SK-N-SH (cell line): ENCODE measurements around the gene CSRNP3. TPM values are rescaled to one million over a fixed set of nuclear protein-coding genes. Genes with fewer than 3 reads are reported as not detected.

Experiments used
- CTCF ChIA-PET: fragments of 300-600, 350-600 bp; formaldehyde crosslinking; extraction: SDS; loops from one replicate; lab custom pipeline; 2021; lab: Yijun Ruan, JAX
- POLR2A ChIA-PET: fragments of 350-600 bp; sonication (Branson Sonifier 250); formaldehyde crosslinking; extraction: SDS; loops from one replicate; lab custom pipeline; 2020; ENCODE audit warnings: antibody characterized with exemption, inconsistent platforms; lab: Yijun Ruan, JAX
- DNase-seq: peaks from one replicate; pipeline ENCODE4 v3.0.0; 2012
- H2AFZ ChIP-seq: fragments of 200-600 bp; sonication (generic); 2 replicates; pipeline ENCODE4 v1.8.1; 2016; ENCODE audit warnings: antibody characterized with exemption, mild to moderate bottlenecking, low read depth
- H3F3A ChIP-seq: fragments of 200-600 bp; sonication (generic); replicated peaks from 2 replicates; pipeline ENCODE3; 2016; ENCODE audit warnings: antibody characterized with exemption, mild to moderate bottlenecking; ENCODE audit not compliant: insufficient read depth
- H3K27ac ChIP-seq, 2 experiments: fragments of 200-500 bp in 1 of 2; fragments of 200-600 bp in 1 of 2; sonication (Bioruptor generic) in 1 of 2; sonication (generic), shearing (Covaris generic) in 1 of 2; 2 replicates each; pipeline versions ENCODE4 v1.5.1 to v1.6.1; 2014 to 2016; ENCODE audit warnings: low read depth in 2 of 2, inconsistent platforms in 1 of 2, low read length in 1 of 2, mild to moderate bottlenecking in 1 of 2, mixed read lengths in 1 of 2
- H3K27me3 ChIP-seq: fragments of 200-600 bp; sonication (generic), shearing (Covaris generic); 2 replicates; pipeline ENCODE4 v1.6.1; 2016; ENCODE audit warnings: mixed run types; ENCODE audit not compliant: insufficient read depth
- H3K36me3 ChIP-seq, 2 experiments: fragments of 200-500 bp in 1 of 2; fragments of 200-600 bp in 1 of 2; sonication (Bioruptor generic) in 1 of 2; sonication (generic) in 1 of 2; replicated peaks in 1 of 2; 2 replicates each; pipeline versions ENCODE3 to v1.5.1; 2014 to 2016; ENCODE audit warnings: low read length in 1 of 2, mild to moderate bottlenecking in 1 of 2; ENCODE audit not compliant: insufficient read depth in 2 of 2, control insufficient read depth in 1 of 2
- H3K4me1 ChIP-seq, 2 experiments: fragments of 200-500 bp in 1 of 2; fragments of 200-600 bp in 1 of 2; sonication (Bioruptor generic) in 1 of 2; sonication (generic), shearing (Covaris generic) in 1 of 2; 2 replicates each; pipeline versions ENCODE4 v1.5.1 to v1.6.1; 2014 to 2016; ENCODE audit warnings: low read depth in 1 of 2, low read length in 1 of 2, mixed run types in 1 of 2; ENCODE audit not compliant: insufficient read depth in 2 of 2, control insufficient read depth in 1 of 2
- H3K4me2 ChIP-seq: fragments of 200-600 bp; sonication (generic), shearing (Covaris generic); 2 replicates; pipeline ENCODE4 v1.6.1; 2017; ENCODE audit warnings: mixed run types
- H3K4me3 ChIP-seq, 2 experiments: fragments of 200-500 bp in 1 of 2; fragments of 200-600 bp in 1 of 2; sonication (Bioruptor generic) in 1 of 2; sonication (generic), shearing (Covaris generic) in 1 of 2; 2 replicates each; pipeline versions ENCODE4 v1.5.1 to v1.8.1; 2014 to 2016; ENCODE audit warnings: low read depth in 2 of 2, inconsistent platforms in 1 of 2, low read length in 1 of 2, mild to moderate bottlenecking in 1 of 2, mixed read lengths in 1 of 2, moderate library complexity in 1 of 2
- H3K79me2 ChIP-seq: fragments of 200-600 bp; sonication (generic); 2 replicates; pipeline ENCODE4 v1.8.1; 2017; ENCODE audit warnings: mild to moderate bottlenecking; ENCODE audit not compliant: insufficient read depth
- H3K9ac ChIP-seq: fragments of 200-600 bp; sonication (generic); 2 replicates; pipeline ENCODE4 v1.6.1; 2017; ENCODE audit warnings: mixed run types
- H3K9me2 ChIP-seq: fragments of 200-600 bp; sonication (generic); 2 replicates; pipeline ENCODE4 v1.6.1; 2017; ENCODE audit warnings: mixed run types
- H3K9me3 ChIP-seq: fragments of 200-600 bp; sonication (generic); 2 replicates; pipeline ENCODE4 v1.6.1; 2017; ENCODE audit warnings: mixed run types, mild to moderate bottlenecking, moderate library complexity
- H4K20me1 ChIP-seq: fragments of 200-600 bp; sonication (generic); 2 replicates; pipeline ENCODE4 v1.6.1; 2017; ENCODE audit warnings: mild to moderate bottlenecking, mixed run types; ENCODE audit not compliant: insufficient read depth
- CHD2 ChIP-seq: fragments of 150-350 bp; IDR thresholded peaks from 2 replicates; pipeline ENCODE4 v1.6.1; 2018; ENCODE audit warnings: low read length; ENCODE audit not compliant: partially characterized antibody
- EP300 ChIP-seq, 2 experiments: IDR thresholded peaks; 2 replicates each; pipeline versions ENCODE4 v1.4.0 to v1.6.1; 2012; ENCODE audit warnings: borderline replicate concordance in 1 of 2, low read depth in 1 of 2, low read length in 1 of 2
- EZH2phosphoT487 ChIP-seq: fragments of 200-600 bp; sonication (generic); IDR thresholded peaks from 2 replicates; pipeline ENCODE4 v1.6.1; 2017; ENCODE audit warnings: low read depth, mixed run types, mild to moderate bottlenecking, antibody characterized with exemption, moderate library complexity, borderline replicate concordance
- FOSL2 ChIP-seq: IDR thresholded peaks from 2 replicates; pipeline ENCODE4 v1.4.0; 2012; ENCODE audit warnings: low read depth, mild to moderate bottlenecking, moderate library complexity, borderline replicate concordance
- GABPA ChIP-seq: IDR thresholded peaks from 2 replicates; pipeline ENCODE4 v1.4.0; 2012; ENCODE audit warnings: low read depth, mild to moderate bottlenecking
- RFX5 ChIP-seq: IDR thresholded peaks from 2 replicates; pipeline ENCODE4 v1.6.1; 2012; ENCODE audit warnings: mild to moderate bottlenecking, improper control_type of control experiment, low read length
- RXRA ChIP-seq: IDR thresholded peaks from 2 replicates; pipeline ENCODE4 v1.4.0; 2012; ENCODE audit warnings: low read depth, mild to moderate bottlenecking, borderline replicate concordance
- TCF12 ChIP-seq: IDR thresholded peaks from 2 replicates; pipeline ENCODE4 v1.4.0; 2012
- TEAD4 ChIP-seq: IDR thresholded peaks from 2 replicates; pipeline ENCODE4 v1.4.0; 2012; ENCODE audit warnings: mild to moderate bottlenecking, borderline replicate concordance; ENCODE audit not compliant: insufficient read depth
- ZBTB33 ChIP-seq: IDR thresholded peaks from 2 replicates; pipeline ENCODE4 v1.4.0; 2012; ENCODE audit warnings: low read depth, borderline replicate concordance
- WGBS: methylation state at CpG from one replicate; pipeline ENCODE4 v1.1.6; 2017; ENCODE audit warnings: low lambda C conversion rate; 5-methylcytosine and 5-hydroxymethylcytosine counted together
- polyA plus RNA-seq, 3 experiments: library from polyadenylated mRNA; depleted of rRNA; stranded (reverse); fragments of >200 nt; gene quantifications; 2 replicates each; pipeline ENCODE4 v1.2.3, GENCODE V29; 2012
- TF ChIP-seq, protein P1 (sequence below): fragments of 200-600 bp; sonication (generic); IDR thresholded peaks from 2 replicates; pipeline ENCODE4 v1.6.1; 2017; ENCODE audit warnings: antibody characterized with exemption, mild to moderate bottlenecking, moderate library complexity
- TF ChIP-seq, protein P2 (sequence below): IDR thresholded peaks from 2 replicates; pipeline ENCODE4 v1.6.1; 2012; ENCODE audit warnings: mild to moderate bottlenecking, low read depth, low read length, moderate library complexity
- TF ChIP-seq, protein P3 (sequence below): IDR thresholded peaks from 2 replicates; pipeline ENCODE4 v1.4.0; 2012; ENCODE audit warnings: low read depth, borderline replicate concordance
- TF ChIP-seq, protein P4 (sequence below): fragments of 150-350 bp; IDR thresholded peaks from 2 replicates; pipeline ENCODE4 v1.6.1; 2016; ENCODE audit warnings: mild to moderate bottlenecking, low read depth, low read length

CSRNP3 gene
- polyA plus RNA-seq, 1 of the 3 experiments (the other 2 are of a cell fraction): 1.0 TPM

DNA sequence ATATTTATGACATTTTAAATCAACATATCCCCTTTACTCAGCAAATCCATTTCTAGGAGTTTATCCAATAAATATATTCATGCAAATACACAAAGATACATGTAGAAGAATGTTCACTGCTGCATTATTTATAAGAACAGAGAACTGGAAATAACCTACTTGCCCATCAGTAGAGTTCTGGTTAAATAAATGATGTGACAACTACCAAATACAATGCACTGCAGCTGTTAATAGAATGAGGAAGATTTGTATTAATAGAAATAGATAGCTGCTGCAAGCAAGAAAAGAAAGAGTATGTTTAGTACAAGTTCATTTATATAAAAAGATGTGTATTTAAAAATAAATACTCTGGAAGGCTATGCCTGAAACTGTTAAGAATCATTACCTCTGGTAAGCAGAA, 49.3 kb upstream of the CSRNP3 start (continued):
- TF ChIP-seq, protein P1, sequence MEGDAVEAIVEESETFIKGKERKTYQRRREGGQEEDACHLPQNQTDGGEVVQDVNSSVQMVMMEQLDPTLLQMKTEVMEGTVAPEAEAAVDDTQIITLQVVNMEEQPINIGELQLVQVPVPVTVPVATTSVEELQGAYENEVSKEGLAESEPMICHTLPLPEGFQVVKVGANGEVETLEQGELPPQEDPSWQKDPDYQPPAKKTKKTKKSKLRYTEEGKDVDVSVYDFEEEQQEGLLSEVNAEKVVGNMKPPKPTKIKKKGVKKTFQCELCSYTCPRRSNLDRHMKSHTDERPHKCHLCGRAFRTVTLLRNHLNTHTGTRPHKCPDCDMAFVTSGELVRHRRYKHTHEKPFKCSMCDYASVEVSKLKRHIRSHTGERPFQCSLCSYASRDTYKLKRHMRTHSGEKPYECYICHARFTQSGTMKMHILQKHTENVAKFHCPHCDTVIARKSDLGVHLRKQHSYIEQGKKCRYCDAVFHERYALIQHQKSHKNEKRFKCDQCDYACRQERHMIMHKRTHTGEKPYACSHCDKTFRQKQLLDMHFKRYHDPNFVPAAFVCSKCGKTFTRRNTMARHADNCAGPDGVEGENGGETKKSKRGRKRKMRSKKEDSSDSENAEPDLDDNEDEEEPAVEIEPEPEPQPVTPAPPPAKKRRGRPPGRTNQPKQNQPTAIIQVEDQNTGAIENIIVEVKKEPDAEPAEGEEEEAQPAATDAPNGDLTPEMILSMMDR: no peak
- TF ChIP-seq ZBTB33 (no peak), FOSL2 (no peak), RFX5 (no peak)

DNA sequence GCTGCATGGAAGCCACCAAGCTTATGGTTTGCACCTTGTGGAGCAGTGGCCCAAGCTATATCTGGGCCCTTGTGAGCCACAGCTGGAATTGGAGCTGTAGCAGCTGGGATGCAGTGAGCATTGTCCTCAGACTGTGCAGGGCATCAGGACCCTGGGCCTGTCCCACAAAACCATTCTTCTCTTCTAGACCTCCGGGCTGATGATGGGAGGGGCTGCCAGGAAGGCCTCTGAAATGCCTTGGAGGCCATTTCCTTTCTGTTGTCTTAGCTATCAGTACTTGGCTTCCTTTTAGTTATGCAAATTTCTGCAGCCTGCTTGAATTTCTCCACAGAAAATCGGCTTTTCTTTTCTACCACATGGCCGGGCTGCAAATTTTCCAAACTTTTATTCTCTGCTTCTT, 46.4 kb upstream of the CSRNP3 start:
- no peak overlapping the region for H3K4me2 ChIP-seq
- no peaks in the 10 kb centered on the region for H4K20me1 ChIP-seq
- POLR2A ChIA-PET: no interaction called here
- H3K27me3 ChIP-seq: no peaks in the 10 kb centered on the region
- H3K9me3 ChIP-seq: no peaks in the 10 kb centered on the region
- H3K4me1 ChIP-seq: no peaks in the 10 kb centered on the region
- TF ChIP-seq EP300 (IDR thresholded peaks at IDR 0.05; ENCODE audit: borderline replicate concordance in 1 of 2, low read depth in 1 of 2, low read length in 1 of 2): no peak
- TF ChIP-seq, all 33 proteins: peak for 0
- Histone ChIP-seq H3K4me3 (no peak overlapping the region), H3K79me2 (no peaks in the 10 kb centered on the region), H3K9me2 (no peaks in the 10 kb centered on the region), H3K9ac (no peak overlapping the region), H3K27ac (no peak overlapping the region), H3K36me3 (no peaks in the 10 kb centered on the region), H2AFZ (no peak overlapping the region), H3F3A (no peaks in the 10 kb centered on the region)
- CTCF ChIA-PET: interaction anchor here (0.7 kb wide), 1 partner anchor 12 kb away, joined by 3 read pairs; no protein-coding TSS in a partner anchor
- DNase-seq: no peak
- 63% methylated on average over 3 of the region's 3 CpGs for WGBS

GRCh38 chr2:165425556-165425955, 43.9 kb upstream of the CSRNP3 start:
- Histone ChIP-seq H3K9me3 (no peaks in the 10 kb centered on the region), H3K9ac (no peak overlapping the region), H3K4me2 (no peak overlapping the region), H3K4me1 (no peaks in the 10 kb centered on the region), H4K20me1 (no peaks in the 10 kb centered on the region), H3K9me2 (no peaks in the 10 kb centered on the region), H3K4me3 (no peak overlapping the region), H3K36me3 (no peaks in the 10 kb centered on the region), H3K27ac (no peak overlapping the region), H3K27me3 (no peaks in the 10 kb centered on the region), H2AFZ (no peak overlapping the region), H3K79me2 (no peaks in the 10 kb centered on the region), H3F3A (peaks cover 3% of the 10 kb centered on the region)
- WGBS: 74% methylated on average over 2 of the region's 2 CpGs
- TF ChIP-seq GABPA (no peak), EZH2phosphoT487 (no peak), CHD2 (no peak), RXRA (no peak), TEAD4 (no peak), TCF12 (no peak)
- TF ChIP-seq, protein P2, sequence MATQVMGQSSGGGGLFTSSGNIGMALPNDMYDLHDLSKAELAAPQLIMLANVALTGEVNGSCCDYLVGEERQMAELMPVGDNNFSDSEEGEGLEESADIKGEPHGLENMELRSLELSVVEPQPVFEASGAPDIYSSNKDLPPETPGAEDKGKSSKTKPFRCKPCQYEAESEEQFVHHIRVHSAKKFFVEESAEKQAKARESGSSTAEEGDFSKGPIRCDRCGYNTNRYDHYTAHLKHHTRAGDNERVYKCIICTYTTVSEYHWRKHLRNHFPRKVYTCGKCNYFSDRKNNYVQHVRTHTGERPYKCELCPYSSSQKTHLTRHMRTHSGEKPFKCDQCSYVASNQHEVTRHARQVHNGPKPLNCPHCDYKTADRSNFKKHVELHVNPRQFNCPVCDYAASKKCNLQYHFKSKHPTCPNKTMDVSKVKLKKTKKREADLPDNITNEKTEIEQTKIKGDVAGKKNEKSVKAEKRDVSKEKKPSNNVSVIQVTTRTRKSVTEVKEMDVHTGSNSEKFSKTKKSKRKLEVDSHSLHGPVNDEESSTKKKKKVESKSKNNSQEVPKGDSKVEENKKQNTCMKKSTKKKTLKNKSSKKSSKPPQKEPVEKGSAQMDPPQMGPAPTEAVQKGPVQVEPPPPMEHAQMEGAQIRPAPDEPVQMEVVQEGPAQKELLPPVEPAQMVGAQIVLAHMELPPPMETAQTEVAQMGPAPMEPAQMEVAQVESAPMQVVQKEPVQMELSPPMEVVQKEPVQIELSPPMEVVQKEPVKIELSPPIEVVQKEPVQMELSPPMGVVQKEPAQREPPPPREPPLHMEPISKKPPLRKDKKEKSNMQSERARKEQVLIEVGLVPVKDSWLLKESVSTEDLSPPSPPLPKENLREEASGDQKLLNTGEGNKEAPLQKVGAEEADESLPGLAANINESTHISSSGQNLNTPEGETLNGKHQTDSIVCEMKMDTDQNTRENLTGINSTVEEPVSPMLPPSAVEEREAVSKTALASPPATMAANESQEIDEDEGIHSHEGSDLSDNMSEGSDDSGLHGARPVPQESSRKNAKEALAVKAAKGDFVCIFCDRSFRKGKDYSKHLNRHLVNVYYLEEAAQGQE: no peak
- TF ChIP-seq, protein P3, sequence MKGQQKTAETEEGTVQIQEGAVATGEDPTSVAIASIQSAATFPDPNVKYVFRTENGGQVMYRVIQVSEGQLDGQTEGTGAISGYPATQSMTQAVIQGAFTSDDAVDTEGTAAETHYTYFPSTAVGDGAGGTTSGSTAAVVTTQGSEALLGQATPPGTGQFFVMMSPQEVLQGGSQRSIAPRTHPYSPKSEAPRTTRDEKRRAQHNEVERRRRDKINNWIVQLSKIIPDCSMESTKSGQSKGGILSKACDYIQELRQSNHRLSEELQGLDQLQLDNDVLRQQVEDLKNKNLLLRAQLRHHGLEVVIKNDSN: no peak
- TF ChIP-seq, protein P4, sequence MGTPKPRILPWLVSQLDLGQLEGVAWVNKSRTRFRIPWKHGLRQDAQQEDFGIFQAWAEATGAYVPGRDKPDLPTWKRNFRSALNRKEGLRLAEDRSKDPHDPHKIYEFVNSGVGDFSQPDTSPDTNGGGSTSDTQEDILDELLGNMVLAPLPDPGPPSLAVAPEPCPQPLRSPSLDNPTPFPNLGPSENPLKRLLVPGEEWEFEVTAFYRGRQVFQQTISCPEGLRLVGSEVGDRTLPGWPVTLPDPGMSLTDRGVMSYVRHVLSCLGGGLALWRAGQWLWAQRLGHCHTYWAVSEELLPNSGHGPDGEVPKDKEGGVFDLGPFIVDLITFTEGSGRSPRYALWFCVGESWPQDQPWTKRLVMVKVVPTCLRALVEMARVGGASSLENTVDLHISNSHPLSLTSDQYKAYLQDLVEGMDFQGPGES: no peak
- CTCF ChIA-PET: interaction anchor here (1.0 kb wide), 1 partner anchor 11 kb away, joined by 3 read pairs; no protein-coding TSS in a partner anchor
- no peak for DNase-seq
- POLR2A ChIA-PET: no interaction called here
